Activated CD8-positive, alpha-beta T cell treated with anti-CD3 and anti-CD28 coated beads for 36 hours (primary cell): ENCODE measurements around the gene PDE1C. TPM values are rescaled to one million over a fixed set of nuclear protein-coding genes. Genes with fewer than 3 reads are reported as not detected.

Experiments
- ATAC-seq: fragments of 200-7000 bp; cut with Tn5 transposase; one replicate; pipeline ENCODE4 v1.10.0; 2021; ENCODE audit warnings: mild to moderate bottlenecking, moderate library complexity
- CTCF ChIA-PET: fragments of 350-600 bp; sonication (Branson Sonifier 250); formaldehyde crosslinking; loops from one replicate; lab custom pipeline; 2021; ENCODE audit warnings: antibody characterized with exemption; lab: Charles Lee
- POLR2A ChIA-PET: fragments of 350-600 bp; sonication (Branson Sonifier 250); formaldehyde crosslinking; loops from one replicate; lab custom pipeline; 2021; ENCODE audit warnings: antibody characterized with exemption; lab: Charles Lee
- DNase-seq: peaks from one replicate; pipeline ENCODE4 v3.0.0-alpha.2; 2020
- H3K27ac Mint-ChIP-seq: one replicate; pipeline ENCODE4 v1.8.0; 2021; ENCODE audit warnings: mild to moderate bottlenecking, mixed read lengths
- H3K27me3 Mint-ChIP-seq: one replicate; pipeline ENCODE4 v1.8.0; 2021; ENCODE audit warnings: mixed read lengths
- H3K36me3 Mint-ChIP-seq: one replicate; pipeline ENCODE4 v1.8.0; 2021; ENCODE audit warnings: low read depth, mixed read lengths
- H3K4me1 Mint-ChIP-seq: one replicate; pipeline ENCODE4 v1.8.0; 2021; ENCODE audit warnings: low read depth, mixed read lengths
- H3K4me3 Mint-ChIP-seq: one replicate; pipeline ENCODE4 v1.8.0; 2021; ENCODE audit warnings: mild to moderate bottlenecking, moderate library complexity, mixed read lengths
- H3K9me3 Mint-ChIP-seq: one replicate; pipeline ENCODE4 v1.8.0; 2021; ENCODE audit warnings: mixed read lengths
- CTCF ChIP-seq: fragments of 200-600 bp; IDR thresholded peaks from one replicate; pipeline ENCODE4 v1.8.0; 2022; ENCODE audit warnings: antibody characterized with exemption, mild to moderate bottlenecking
- intact Hi-C: fragments of 100-400 bp; cut with micrococcal nuclease; formaldehyde crosslinking; loops from one replicate; pipeline ENCODE4 v1.10.0; 2022
- total RNA-seq, 2 experiments: library from RNA; stranded (reverse); gene quantifications; one replicate each; pipeline ENCODE4 v1.2.3, GENCODE V29; 2021

PDE1C gene
- total RNA-seq, 2 experiments from 2014 or later, result not detected

- ChIA-PET POLR2A (no interaction called here), CTCF (no interaction called here)
- DNase-seq (no peak), ATAC-seq (no peak)
- no peaks in the 10 kb centered on the region for H3K4me1 Mint-ChIP-seq
- TF ChIP-seq CTCF, result no peak
- no peak overlapping the region for H3K27ac Mint-ChIP-seq
- H3K9me3 Mint-ChIP-seq, result no peaks in the 10 kb centered on the region
- H3K36me3 Mint-ChIP-seq, result no peaks in the 10 kb centered on the region
- H3K27me3 Mint-ChIP-seq, result no peaks in the 10 kb centered on the region
- H3K4me3 Mint-ChIP-seq, result no peak overlapping the region
- intact Hi-C loops, result no loop called here
Measured at GRCh38 chr7:31910191-31910590, 160.0 kb downstream of the PDE1C start.

- Mint-ChIP-seq H3K27me3 (no peaks in the 10 kb centered on the region), H3K4me1 (no peaks in the 10 kb centered on the region), H3K4me3 (no peak overlapping the region), H3K27ac (no peak overlapping the region), H3K36me3 (no peaks in the 10 kb centered on the region), H3K9me3 (no peaks in the 10 kb centered on the region)
- intact Hi-C loops, result no loop called here
- ATAC-seq (no peak), DNase-seq (no peak)
- CTCF ChIA-PET, result no interaction called here
- POLR2A ChIA-PET, result no interaction called here
- no peak for TF ChIP-seq CTCF
Measured at GRCh38 chr7:31906479-31907171, 163.6 kb downstream of the PDE1C start.

- H3K4me3 Mint-ChIP-seq, result no peak overlapping the region
- H3K27ac Mint-ChIP-seq, result no peak overlapping the region
- intact Hi-C loops, result no loop called here
- ChIA-PET POLR2A (no interaction called here), CTCF (no interaction called here)
- no peaks in the 10 kb centered on the region for H3K27me3 Mint-ChIP-seq
- DNase-seq (no peak), ATAC-seq (no peak)
- no peaks in the 10 kb centered on the region for H3K36me3 Mint-ChIP-seq
- H3K4me1 Mint-ChIP-seq, result no peaks in the 10 kb centered on the region
- H3K9me3 Mint-ChIP-seq, result no peaks in the 10 kb centered on the region
- no peak for TF ChIP-seq CTCF
Measured at GRCh38 chr7:31903962-31904361, 166.2 kb downstream of the PDE1C start.

- intact Hi-C loops, result no loop called here
- Mint-ChIP-seq H3K27ac (no peak overlapping the region), H3K27me3 (no peaks in the 10 kb centered on the region), H3K36me3 (no peaks in the 10 kb centered on the region), H3K4me3 (no peak overlapping the region), H3K4me1 (no peaks in the 10 kb centered on the region), H3K9me3 (no peaks in the 10 kb centered on the region)
- TF ChIP-seq CTCF, result no peak
- ATAC-seq (no peak), DNase-seq (no peak)
- CTCF ChIA-PET, result no interaction called here
- POLR2A ChIA-PET, result no interaction called here
Measured at GRCh38 chr7:31899356-31899927, 170.8 kb downstream of the PDE1C start.

- ATAC-seq, result no peak
Measured at GRCh38 chr7:31896925-31897324, 173.3 kb downstream of the PDE1C start.

More at GRCh38 chr7:31896925-31897324, 173.3 kb downstream of the PDE1C start:
- Mint-ChIP-seq H3K27me3 (no peaks in the 10 kb centered on the region), H3K9me3 (no peaks in the 10 kb centered on the region), H3K4me1 (no peaks in the 10 kb centered on the region), H3K4me3 (no peak overlapping the region), H3K27ac (no peak overlapping the region), H3K36me3 (no peaks in the 10 kb centered on the region)
- no peak for DNase-seq
- intact Hi-C loops, result no loop called here
- TF ChIP-seq CTCF, result no peak
- ChIA-PET POLR2A (no interaction called here), CTCF (no interaction called here)
